Measurements from ENCODE around the gene RIGI. TPM values are rescaled to one million over a fixed set of nuclear protein-coding genes. Genes with fewer than 3 reads are reported as not detected.
"Not testable (repeated sequence)": the region's sequence is repeated elsewhere in the genome, so short reads cannot be mapped to it uniquely, and the experiment has no call there.

The RIGI gene
- total RNA-seq, 4 donors from 2014 or later, result 2.6 to 22.5 (median 14.3) TPM

DNA sequence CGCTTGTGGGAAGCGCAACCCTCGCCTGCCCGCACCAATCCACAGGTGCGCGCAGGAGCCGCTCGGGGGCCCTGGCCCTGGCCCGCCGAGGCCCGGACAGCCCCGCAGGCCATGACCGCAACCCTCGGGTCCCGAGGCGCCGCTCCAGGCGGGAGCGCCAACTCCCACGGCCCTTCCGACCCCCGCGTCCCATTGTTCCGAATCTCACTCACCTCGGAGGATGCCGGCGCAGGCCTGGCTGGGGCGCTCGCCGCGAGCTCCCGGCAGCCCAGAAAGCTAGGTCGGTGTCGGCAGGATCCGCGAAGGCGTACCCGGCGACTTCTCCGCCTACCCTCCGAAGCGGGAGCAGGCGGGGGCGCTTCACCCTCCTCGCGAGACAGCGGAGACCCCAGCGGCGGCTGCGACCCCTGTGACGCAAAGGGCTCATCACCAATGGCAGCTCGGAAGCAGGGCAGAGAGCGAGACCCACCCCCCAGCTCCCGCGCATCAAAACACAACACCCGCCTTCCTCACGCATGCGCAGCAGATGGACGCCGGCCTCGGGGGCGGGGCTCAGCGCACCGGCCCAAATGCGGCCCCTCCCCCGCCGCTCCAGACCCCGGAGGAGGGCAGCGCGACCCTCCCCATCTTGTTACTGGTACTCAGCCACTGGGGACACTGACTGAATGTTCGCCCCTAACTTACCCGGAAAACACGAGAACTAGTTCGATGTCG, 24.7 kb upstream of the RIGI start:
- H3K9me3 ChIP-seq, result no peaks in the 10 kb centered on the region
- DNase-seq, result peak; percentile 91 to 94
- H3K36me3 ChIP-seq, result no peaks in the 10 kb centered on the region
- intact Hi-C loops (cut with DNase I; ENCODE audit: low total_unique reads), result no loop called here
- TF ChIP-seq POLR2A (IDR thresholded peaks at IDR 0.05), result peak; percentile 65 to 67
- peak in 1 of 4 experiments; percentile 23 for TF ChIP-seq CTCF (IDR thresholded peaks at IDR 0.05)
- peak overlapping the region; percentile 95 to 96 for H3K27ac ChIP-seq
- no peaks in the 10 kb centered on the region for H3K27me3 ChIP-seq
- H3K4me3 ChIP-seq, result peak overlapping the region; percentile 70 to 83
- H3K4me1 ChIP-seq, result no peaks in the 10 kb centered on the region

DNA sequence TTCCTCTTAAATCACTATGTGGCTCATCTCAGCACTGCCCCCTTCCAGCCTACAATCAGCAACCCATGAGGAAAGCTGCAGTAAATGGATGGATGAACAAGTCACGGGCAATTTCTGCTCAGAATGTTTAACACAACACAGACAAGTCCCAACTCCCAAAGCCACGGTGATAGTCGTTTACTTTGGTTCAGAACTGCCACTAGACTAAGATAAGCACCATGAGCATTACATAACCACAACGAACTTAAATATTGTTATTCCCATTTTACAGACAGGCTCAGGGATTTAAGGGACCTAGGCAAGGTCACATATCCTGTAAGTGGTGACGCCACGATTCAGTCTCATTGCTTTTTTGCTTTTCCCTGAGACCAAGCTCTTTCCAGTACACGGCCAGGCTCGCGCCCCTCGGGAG, 24.2 kb upstream of the RIGI start:
- Histone ChIP-seq H3K27me3 (no peaks in the 10 kb centered on the region), H3K36me3 (no peaks in the 10 kb centered on the region), H3K4me3 (peak overlapping the region; percentile 70 to 83), H3K9me3 (no peaks in the 10 kb centered on the region), H3K27ac (peak overlapping the region; percentile 95 to 96), H3K4me1 (no peaks in the 10 kb centered on the region)
- DNase-seq, result no peak
- intact Hi-C loops (cut with DNase I; ENCODE audit: low total_unique reads), result no loop called here
- TF ChIP-seq POLR2A (IDR thresholded peaks at IDR 0.05) (no peak), CTCF (IDR thresholded peaks at IDR 0.05) (no peak)

- H3K4me1 ChIP-seq; intact Hi-C loops (cut with DNase I; ENCODE audit: low total_unique reads): not testable (repeated sequence)
Observed at GRCh38 chr9:32548213-32548612, 22.2 kb upstream of the RIGI start.

GRCh38 chr9:32545884-32546283, 19.9 kb upstream of the RIGI start:
- intact Hi-C loops (cut with DNase I; ENCODE audit: low total_unique reads), result no loop called here

More at GRCh38 chr9:32548213-32548612, 22.2 kb upstream of the RIGI start:
- H3K4me3 ChIP-seq, DNase-seq, H3K9me3 ChIP-seq, H3K27me3 ChIP-seq, H3K27ac ChIP-seq, H3K36me3 ChIP-seq: not testable (repeated sequence)

GRCh38 chr9:32543047-32543446, 17.1 kb upstream of the RIGI start:
- no peak for DNase-seq
- Histone ChIP-seq H3K4me3 (no peak overlapping the region), H3K27me3 (no peaks in the 10 kb centered on the region), H3K9me3 (no peaks in the 10 kb centered on the region), H3K4me1 (no peaks in the 10 kb centered on the region), H3K27ac (no peak overlapping the region), H3K36me3 (no peaks in the 10 kb centered on the region)
- TF ChIP-seq POLR2A (IDR thresholded peaks at IDR 0.05), result no peak
- no peak for TF ChIP-seq CTCF (IDR thresholded peaks at IDR 0.05)
- intact Hi-C loops (cut with DNase I; ENCODE audit: low total_unique reads), result no loop called here

More at GRCh38 chr9:32545884-32546283, 19.9 kb upstream of the RIGI start:
- Histone ChIP-seq H3K4me1 (no peaks in the 10 kb centered on the region), H3K9me3 (no peaks in the 10 kb centered on the region), H3K27ac (no peak overlapping the region), H3K4me3 (no peak overlapping the region), H3K27me3 (no peaks in the 10 kb centered on the region), H3K36me3 (no peaks in the 10 kb centered on the region)
- DNase-seq, result no peak
- TF ChIP-seq CTCF (IDR thresholded peaks at IDR 0.05) (no peak), POLR2A (IDR thresholded peaks at IDR 0.05) (no peak)

Data from uterus (tissue), 4 donors.